OCI-LY3 (cell line): Measurements from ENCODE around the gene SGCA.

Experiments
- CTCF ChIP-seq: fragments of 200-600, 300-600 bp; sonication (generic); IDR thresholded peaks from 2 replicates; pipeline ENCODE4 v1.5.1; 2014; ENCODE audit warnings: antibody characterized with exemption, low read length, low read depth
- EZH2phosphoT487 ChIP-seq: fragments of 200-600 bp; shearing (Covaris generic); IDR thresholded peaks from 2 replicates; pipeline ENCODE4 v1.6.1; 2018; ENCODE audit warnings: antibody characterized with exemption, mixed run types, low read depth

- TF ChIP-seq CTCF: no peak
- no peak for TF ChIP-seq EZH2phosphoT487
Measured at GRCh38 chr17:50128441-50129352, 37.1 kb upstream of the SGCA start.
